Stimulated activated CD4-positive, alpha-beta T cell treated with anti-CD3 and anti-CD28 coated beads, Interleukin-4, amount 100 ng/mL, for 24 hours (primary cell): ENCODE measurements around the gene HPD.
"Not testable (repeated sequence)": the region's sequence is repeated elsewhere in the genome, so short reads cannot be mapped to it uniquely, and the experiment has no call there.

Source experiments
- DNase-seq: peaks from one replicate; pipeline ENCODE4 v3.0.0-alpha.2; 2020

HPD gene

DNA sequence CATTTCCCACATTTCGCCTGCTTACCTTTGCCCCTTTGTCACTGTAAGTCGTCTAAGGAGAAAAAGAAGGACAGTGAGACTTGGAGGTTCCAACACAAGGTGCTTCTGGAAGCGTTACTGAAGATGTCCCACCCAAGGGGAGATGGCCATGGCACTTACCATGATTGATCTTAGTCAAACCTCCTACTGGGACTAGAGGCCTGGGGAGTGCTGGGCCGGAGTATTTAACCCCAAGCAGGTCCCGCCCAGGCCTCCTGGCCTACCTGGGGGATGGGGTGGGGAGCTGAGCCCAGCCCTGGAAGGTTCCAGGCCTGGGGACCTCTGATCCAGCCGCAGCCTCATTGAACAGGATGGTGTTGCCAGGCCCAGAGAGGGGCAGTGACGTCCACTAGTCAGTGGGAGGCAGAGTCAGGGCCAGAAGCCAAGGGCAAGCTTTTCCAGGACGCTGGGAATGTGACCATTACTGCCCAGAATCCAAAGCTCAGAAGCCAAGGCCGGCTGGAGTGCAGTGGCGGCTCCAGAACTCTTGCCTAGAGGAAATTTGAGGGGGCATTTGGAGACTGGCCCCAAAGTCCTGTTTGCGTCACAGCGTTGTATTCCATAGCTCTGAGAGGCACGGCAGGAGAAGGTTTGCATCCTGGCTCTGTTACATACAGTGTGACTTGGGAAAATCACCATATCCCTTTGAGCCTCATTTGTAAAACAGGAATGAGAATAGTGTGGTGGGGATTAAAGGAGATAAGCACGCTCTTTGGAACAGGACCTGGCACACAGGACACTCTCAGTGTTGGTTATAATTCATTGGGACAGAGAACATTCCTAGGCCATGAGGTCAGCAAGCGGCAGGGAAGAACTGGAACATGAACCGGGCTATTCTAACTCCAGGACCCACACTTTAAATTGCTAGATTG, at the start of gene HPD:
Gene HPD (minus strand): TSS at position 198 of the 911 bp plus-strand sequence. CDS start 36 bp downstream, at position 162.
- DNase-seq = no peak

DNA sequence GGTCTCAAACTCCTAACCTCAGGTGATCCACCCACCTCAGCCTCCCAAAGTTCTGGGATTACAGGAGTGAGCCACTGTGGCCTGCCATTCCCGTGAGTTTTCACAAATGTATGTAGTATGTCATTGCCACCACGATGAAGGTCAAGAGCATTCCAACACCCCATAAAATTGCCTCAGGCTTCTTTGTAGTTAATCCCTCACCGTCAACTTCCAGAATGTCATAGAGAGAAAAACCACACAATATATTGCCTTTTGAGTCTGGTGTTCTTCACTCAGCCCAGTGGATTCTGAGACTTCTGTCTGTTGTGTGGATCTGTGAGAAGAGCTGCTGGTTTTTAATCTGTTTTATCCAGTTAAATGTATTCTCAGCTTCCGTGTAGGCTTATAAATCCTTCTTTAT, 47.1 kb upstream of the HPD start:
- DNase-seq = no peak

DNA sequence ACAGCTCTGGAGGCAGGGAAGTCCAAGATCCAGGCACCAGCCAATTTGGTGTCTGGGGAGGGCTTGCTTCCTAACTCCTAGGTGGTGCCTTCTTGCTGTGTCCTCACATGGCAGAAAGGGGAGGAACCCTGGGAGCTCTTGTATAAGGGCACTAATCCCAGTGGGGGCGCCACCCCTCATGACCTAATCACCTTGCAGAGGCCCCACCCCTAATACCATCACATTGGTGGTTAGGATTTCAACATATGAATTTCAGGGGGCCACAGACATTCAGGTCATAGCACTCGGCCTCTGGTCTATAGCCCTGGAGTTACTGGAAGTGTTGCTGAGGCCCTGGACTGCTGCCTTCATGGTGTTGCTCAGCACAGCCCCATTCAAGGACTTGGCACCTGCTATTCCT, 44.5 kb upstream of the HPD start:
- DNase-seq = no peak

DNA sequence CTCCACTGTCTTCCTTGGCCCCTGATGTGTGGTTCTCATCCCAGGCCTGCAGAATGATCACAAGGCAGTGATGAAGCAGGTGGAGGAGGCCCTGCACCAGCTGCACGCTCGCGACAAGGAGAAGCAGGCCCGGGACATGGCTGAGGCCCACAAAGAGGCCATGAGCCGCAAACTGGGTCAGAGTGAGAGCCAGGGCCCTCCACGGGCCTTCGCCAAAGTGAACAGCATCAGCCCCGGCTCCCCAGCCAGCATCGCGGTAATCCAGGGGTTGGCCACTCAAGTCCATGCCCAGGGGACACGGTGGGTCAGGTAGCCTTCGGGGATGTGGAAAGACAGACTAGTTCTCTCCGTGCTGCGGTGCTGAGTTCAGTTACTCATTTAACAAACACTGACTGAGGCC, 40.9 kb upstream of the HPD start:
- no peak for DNase-seq

DNA sequence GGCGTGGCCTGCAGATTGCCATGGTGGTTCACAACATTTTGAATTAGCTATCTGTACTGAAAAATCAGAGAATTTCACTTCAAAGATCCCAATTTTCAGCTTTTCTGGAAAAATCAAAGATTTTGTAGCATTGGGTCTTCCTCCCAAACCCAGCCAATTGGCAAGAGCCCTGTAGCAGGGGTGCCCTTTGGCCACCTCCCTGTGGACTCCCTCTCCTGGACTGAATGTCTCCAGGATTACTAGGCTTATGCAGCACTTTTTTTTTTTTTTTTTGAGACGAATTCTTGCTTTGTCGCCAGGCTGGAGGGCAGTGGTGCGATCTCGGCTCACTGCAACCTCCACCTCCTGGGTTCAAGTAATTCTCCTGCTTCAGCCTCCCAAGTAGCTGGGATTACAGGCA, 39.6 kb upstream of the HPD start:
- no peak for DNase-seq

DNA sequence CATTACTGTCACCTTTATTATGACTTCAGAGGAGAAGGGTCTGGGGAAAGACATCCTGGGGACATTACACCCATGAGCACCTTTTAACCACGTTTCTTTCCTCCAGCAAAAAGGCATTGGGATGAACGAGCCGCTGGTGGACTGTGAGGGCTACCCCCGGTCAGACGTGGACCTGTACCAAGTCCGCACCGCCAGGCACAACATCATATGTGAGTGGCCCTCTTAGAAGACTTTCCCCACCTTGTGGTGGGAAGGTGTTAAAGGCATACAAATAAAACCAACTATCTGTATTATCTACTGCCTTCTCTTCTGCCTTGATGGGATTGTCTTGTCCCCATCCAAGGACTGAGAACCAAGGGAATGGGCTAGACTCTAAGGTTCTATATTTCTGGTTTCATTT, 36.0 kb upstream of the HPD start:
- DNase-seq = no peak

DNA sequence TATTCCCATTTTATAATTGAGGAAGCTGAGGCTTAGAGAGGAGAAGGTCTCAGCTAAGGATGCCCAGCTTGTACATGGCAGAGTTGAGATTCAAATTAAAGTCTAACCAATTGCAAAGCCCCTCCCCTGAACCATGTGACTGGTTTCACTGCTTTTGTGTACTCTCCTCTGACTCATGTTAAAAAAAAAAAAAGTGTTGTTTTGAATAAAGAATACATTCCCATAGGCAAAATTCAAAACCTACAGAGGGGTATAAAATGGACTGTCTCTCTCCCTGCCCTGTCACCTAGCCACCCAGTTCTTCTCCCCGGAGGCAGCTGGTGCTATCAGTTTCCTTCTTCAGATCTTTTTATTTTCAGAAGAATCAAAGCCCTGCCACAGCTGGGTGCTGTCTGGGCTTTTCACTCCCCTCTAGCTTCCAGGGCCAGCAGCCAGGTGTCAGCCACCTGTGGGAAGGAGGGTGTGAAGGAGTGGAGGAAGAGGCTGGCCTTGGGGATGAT, 35.4 kb upstream of the HPD start:
- DNase-seq = peak; percentile 38

DNA sequence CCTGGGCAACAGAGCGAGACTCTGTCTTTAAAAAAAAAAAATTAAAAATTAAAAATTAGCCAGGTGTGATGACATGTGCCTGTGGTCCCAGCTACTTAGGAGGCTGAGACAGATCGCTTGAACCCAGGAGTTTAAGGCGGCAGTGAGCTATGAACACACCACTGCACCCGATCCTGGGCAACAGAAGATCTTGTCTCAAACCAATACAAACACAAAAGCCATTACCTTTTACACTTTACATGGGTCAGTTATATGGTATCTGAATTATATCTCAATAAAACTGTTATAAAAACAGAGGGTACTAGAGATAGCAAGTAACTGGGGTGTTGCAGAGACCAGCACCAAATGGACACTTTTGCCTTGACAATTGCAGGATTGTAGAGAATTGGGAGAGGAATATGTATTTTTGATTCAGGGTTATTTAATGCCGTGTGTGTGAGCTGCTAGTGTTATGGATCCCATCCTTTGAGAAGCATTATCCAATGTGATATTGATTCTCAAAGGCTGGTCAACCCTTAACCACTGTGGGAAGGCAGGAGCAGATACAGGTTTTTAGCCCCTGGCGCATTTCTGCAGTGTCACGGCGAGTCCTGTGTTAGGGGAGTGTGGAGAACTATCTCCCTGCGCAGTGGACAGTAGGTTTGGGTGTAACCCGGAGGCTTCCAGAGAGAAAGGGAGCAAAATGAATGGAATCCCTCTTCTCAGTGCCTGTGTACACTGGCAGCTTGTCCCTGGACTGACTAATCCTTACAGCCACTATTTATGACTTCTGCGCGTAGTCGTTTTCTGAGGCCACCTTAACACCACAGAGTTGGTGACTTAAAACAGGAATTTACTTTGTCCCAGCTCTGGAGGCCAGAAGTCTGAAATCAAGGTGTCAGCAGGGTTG, 34.3 kb upstream of the HPD start:
- no peak for DNase-seq

DNA sequence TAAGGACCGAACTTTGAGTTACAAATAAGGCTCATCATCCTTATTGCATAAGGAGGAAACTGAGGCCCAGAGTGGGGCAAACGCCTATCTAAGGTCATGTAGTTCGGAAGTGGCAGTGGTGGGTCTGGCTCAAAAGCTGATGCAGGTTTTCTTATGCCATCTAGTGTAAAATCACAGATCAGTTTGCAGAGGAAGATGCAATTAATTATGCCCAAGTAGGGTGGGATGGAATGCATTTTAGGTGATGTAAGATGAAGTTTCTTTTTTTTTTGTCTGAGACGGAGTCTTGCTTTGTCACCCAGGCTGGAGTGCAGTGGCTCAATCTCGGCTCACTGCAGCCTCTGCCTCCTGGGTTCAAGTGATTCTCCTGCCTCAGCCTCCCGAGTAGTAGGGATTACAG, 31.0 kb upstream of the HPD start:
- DNase-seq = not testable (repeated sequence)

DNA sequence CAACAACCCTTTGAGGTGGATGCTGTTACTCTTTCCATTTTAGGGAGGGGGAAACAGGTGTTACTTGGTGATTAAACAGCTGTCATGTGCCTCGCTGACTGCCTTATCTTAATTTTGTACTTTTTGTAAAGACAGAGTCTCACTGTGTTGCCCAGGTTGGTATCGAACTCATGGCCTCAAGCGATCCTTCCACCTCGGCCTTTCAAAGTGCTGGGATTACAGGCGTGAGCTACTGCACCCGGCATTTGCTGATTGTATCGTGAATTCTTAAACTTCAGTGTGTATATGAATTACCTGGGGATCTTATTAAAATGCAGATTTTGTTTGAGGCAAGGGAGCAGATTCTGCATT, 30.6 kb upstream of the HPD start:
- no peak for DNase-seq

DNA sequence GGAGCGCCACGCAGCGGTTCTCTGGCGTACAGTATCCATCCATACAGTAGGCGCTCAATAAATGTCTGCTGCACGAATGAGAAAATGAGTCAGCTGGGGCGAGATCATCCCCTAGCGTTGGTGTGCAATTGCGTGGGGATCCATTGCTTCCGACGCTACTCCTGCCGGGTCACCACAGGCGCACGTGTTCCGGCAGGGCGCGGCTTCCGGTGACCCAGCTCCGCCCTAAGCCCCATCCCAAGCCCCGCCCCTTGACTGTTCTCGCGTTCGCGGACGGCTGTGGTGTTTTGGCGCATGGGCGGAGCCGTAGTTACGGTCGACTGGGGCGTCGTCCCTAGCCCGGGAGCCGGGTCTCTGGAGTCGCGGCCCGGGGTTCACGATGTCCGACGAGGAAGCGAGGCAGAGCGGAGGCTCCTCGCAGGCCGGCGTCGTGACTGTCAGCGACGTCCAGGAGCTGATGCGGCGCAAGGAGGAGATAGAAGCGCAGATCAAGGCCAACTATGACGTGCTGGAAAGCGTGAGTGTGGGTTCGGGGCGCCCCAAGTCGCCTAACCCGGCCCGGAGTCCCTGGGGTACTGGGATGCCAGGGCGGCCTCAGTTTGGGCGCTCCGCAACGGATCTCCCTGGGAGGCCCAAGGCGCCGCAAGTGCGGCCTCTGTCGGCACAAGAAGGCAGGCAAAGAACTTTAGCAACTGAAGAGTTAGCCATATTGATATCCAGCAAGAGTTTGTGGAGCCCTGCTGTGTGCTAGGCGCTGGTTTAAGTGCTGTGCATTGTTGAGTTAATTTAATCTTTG, 30.0 kb upstream of the HPD start, which contains the start of gene PSMD9:
Gene PSMD9 (plus strand): TSS at position 313 of the 796 bp plus-strand sequence. CDS start 67 bp downstream, at position 380.
- DNase-seq = peak; percentile 99

DNA sequence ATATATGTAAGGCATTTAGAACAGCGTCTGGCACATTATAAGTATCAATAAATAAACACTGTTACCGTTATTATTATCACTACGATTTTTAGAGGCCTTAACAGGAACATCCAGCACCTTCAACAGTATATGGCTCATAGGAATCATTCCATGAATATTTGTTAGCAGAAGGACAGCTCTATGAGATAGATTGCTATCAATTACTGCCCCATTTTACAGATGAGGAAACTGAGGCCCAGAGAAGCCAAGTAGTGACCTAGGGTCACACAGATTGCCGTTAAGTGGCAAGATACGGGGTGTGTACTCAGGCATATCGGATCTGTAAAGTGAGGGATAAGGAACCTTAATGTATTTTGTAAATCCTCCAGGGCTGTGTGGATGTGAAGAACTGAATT, 29.4 kb upstream of the HPD start:
- DNase-seq = no peak

DNA sequence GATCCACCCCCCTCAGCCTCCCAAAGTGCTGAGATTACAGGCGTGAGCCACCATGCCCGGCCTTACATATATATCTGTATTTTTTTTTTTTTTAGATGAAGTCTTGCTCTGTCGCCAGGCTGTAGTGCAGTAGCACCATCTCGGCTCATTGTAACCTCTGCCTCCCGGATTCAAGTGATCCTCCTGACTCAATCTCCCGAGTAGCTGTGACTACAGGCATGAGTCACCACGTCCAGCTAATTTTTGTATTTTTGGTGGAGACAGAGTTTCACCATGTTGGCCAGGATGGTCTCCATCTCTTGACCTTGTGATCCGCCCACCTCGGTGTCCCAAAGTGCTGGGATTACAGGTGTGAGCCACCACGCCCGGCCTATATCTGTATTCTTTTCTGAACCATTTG, 26.5 kb upstream of the HPD start:
- DNase-seq = not testable (repeated sequence)

DNA sequence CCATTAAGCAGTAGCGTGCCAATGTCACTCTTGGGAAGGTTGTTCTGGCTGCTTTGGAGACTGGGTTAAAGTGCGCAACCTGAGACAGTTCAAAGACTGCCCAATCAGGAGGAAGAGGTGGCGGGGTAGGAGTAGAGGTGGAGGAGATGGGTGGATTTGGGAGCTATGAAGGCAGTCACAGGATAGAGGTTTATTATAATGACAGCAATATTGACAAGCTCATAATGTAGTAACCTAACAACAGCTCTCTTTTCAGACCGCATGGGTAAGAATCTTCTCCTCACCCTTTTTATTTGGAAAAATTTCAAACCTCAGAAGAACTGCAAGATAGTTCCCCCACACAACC, 24.6 kb upstream of the HPD start:
- DNase-seq = no peak

DNA sequence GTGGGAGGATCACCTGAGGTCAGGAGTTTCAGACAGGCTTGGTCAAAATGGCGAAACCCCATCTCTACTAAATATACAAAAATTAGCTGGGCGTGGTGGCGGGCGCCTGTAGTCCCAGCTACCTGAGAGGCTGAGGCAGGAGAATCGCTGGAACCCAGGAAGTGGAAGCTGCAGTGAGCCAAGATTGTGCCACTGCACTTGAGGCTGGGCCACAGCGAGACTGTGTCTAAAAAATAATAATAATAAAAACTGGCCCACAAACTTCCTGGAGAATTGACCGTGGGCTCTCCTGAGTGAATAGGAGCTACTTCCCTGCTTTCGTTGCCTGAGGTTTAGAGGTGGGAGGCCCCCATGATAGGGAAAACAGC, 17.4 kb upstream of the HPD start:
- DNase-seq = not testable (repeated sequence)

DNA sequence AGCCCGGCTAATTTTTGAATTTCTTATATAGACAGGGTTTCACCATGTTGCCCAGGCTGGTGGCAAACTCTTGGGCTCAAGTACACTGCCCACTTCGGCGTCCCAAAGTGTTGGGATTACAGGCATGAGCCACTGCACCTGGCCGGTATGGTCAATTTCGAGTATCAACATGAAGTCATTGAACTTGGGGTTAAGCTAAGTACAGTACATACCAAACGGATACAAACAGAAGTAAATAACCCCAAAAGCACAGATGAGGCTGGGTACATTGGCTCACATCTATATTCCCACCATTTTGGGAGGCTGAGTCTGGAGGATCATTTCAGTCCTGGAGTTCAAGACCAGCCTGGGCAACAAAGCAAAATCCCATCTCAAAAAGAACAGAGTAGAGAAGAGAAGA, 16.9 kb upstream of the HPD start:
- DNase-seq = no peak

DNA sequence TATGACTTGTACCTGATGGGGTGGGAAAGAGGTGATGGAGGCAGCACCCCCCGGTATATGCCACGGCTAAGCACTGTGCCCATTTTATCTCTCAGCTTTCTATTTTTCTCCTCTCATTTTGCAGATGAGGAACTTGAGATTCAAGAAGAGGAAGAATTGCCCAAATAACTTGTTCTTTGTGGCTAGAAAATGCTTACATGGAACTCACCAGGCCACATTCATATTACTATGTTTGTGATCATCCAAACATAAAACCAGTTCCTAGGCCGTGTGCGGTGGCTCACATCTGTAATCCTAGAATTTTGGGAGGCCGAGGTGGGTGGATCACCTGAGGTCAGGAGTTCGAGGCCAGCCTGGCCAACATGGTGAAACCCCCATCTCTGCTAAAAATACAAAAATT, 15.4 kb upstream of the HPD start:
- DNase-seq = no peak

DNA sequence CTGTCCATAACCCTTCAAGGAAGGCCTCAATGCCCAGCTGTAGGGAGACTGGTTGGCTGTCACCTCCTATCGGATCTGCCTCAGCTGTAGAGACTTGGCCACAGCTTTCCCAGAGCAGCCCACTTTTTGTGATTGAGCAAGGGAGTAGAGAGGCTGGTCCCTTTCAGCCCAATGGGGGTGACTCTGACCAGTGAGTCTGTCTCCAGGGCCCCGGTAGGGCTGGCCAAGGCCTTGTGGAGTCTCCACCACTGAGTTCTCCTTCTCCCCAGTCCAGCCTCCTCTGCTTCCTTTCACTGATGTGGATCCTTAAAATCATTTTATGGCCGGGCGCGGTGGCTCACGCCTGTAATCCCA, 14.5 kb upstream of the HPD start:
- no peak for DNase-seq

DNA sequence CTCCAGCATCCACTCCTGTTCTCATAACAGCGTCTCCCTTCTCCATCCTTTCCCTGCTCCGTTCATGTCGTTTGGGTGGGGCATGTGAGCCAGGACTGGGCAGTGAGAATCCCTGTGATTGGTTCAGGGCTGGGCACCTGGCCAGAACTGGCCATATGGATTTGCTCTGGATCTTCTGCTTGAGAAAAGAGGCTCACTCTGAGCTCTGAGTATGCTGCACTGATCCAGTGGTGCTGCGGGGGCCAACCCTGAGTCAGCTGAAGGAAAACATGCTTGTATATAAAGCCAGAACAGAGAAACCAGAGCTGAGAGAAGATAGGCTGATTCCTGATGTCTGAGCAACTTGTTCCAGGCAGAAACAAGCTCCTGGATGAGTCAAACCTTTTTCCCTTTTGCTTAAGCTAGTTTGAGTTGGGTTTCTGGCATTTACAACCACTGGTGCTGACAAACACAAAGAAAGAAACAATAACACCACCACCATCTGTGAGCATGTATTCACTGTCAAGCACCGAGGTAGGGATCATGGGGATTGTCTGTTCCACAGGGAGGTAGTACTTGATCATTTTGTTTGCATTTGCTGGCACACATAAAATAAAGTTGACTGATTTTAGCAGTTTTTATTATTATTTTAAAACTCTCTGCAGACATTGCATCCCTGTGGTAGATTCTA, 14.0 kb upstream of the HPD start:
- DNase-seq = no peak

DNA sequence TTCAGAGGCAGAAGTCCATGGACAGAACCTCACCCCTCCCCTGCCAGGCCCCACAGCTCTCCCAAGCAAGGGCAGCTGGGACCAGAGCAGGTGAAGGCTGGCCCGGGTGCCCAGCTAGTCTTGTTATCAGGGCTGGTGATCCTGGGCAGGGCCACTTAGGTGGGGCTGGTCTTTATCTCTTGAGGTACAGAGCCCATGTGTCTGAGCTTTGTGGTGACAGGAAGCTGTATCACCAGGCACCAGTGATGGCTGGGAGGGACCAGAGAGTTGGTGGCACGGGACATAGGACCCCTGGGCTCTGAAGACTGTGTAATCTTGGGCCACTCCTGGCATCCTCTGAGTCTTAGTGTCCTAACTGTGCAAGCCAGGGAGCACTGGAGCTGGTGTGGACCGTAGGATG, 12.8 kb upstream of the HPD start:
- DNase-seq = no peak

DNA sequence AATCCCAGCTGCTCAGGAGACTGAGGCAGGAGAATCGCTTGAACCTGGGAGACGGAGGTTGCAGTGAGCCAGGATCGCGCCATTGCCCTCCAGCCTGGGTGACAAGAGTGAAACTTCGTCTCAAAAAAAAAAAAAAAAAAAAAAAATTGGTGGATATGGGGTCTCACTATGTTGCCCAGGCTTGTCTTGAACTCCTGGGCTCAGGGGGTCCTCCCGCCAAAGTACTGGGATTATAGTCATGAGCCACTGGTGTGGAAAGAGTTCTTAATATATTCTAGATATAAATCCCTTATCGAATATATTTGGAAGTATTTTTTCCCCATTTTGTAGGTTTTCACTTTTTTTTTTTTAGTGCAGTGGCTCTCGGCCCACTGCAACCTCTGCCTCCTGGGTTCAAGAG, 10.6 kb upstream of the HPD start:
- DNase-seq = not testable (repeated sequence)

DNA sequence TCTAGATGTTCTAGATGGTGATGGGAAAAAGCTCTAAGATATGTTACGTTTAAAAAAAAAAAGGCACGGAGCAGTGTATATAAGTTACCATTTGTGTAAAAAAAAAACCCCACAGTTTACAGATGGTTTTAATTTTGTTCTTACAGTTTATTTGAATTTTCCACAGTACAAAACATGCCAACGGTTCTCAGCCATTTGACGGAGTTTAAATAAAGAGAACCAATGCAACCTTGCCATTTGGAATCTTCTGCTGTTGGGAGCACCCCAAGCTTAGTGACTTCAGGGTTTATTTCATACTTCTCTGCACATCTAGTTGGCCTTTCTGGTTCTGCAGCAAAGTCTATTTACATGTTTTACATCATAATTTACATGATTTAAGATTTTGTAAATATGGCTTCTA, 7.7 kb upstream of the HPD start:
- DNase-seq = no peak
